ENCODE data around the gene RFX7.
A peak's percentile ranks its signal among the peaks of the same experiment; 100 is the strongest.
"Not testable (repeated sequence)": the region's sequence is repeated elsewhere in the genome, so short reads cannot be mapped to it uniquely, and the experiment has no call there.

RFX7 gene

DNA sequence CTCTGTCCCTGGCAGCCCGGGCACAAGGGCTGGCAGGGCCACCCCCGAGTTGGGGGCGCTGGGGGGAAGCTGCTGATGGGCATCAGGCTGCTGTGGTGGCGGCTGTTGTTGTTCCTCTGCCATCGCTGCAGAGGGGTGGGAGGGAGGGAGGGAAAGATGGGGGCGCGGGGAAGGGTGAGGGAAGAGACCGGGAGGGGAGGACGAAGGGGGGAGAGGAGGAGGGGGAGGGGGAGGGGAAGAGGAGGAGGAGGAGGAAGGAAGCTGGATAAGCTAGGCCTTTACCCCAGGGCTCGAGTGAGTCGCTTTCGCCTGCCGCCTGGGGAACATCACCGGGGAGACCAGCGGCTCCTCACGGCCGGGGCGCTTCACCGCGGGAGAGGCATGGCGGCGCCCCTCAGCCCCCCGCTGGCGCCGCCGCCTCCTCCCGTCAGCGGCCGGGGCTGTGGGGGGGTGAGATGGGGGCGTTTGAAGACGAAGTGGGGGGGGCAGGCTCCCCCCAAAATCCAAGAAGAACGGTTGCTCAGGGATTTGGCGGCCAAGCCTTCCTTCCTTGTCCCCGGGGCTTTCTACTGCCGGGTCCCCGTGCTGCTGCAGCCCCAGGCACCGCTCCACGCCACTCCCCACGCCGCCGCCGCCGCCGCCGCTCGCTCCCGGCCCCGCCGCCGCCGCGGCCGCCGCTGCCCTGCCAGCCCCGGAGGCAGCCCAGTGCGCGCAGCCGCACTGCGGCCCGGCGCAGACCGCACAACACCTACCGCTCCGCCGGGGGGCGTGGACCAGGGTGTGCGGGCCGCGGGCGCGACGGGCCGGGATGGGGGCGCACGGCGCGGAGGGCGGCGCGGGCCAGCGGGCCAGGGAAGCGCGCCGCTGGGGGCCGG is at the start of gene RFX7:
Gene RFX7, minus strand, starts transcription at position 717 of the 875 bp plus-strand sequence. Its CDS starts 594 bp downstream, at position 123.
- DNase-seq = peak; percentile 76

DNA sequence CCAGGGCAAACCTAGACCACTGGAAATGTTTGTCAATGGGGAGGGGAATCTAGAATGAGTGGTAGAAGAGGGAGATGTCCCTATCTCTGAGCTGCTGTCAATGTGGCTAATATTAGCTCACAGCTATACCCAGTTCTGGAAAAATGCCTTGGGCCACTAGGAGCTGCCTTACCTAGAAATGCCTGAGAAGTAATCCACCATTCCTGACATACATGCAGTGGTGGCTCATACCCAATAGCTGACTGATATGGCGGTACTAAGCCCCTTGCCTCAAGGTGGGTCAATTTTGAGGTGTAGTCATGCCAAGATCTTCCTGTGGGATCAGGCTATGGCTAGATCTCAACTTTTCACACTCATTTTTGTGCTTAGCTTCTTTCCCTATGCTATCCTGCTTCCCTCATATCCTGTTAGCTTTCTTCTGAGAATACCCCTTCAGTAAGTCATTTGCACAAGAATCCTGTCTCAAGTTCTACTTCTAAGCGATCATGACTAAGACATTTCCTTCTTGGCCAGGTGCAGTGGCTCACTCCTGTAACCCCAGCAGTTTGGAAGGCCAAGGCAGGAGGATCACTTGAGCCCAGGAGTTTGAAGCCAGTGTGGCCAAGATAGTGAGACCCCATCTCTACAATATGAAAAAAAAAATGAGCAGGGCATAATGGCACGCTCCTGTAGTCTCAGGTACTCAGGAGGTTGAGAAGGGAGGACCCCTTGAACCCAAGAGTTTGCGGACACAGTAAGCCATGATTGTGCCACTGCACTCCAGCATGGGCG is 49.1 kb upstream of the RFX7 start:
- no peak for DNase-seq

DNA sequence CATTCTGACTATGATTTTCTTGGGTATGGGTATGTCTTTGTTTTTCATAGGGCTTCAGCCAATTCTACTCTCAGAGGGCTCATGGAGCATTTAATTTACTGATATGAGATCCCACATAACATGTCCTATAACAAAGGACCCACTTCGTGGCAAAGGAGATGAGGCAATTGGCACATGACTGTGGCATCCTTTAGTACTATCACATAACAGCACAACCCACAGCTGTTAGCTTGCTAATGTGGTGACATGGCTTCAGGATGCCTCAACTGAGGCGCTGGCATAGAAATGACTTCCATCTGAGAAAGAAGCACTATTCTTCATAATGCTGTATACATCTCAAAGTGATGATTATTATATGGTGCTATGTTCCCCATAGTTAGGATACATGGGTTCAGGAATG is 48.1 kb upstream of the RFX7 start:
- DNase-seq = no peak

GRCh38 chr15:56286213-56286612 is 42.5 kb upstream of the RFX7 start:
- DNase-seq = no peak

DNA sequence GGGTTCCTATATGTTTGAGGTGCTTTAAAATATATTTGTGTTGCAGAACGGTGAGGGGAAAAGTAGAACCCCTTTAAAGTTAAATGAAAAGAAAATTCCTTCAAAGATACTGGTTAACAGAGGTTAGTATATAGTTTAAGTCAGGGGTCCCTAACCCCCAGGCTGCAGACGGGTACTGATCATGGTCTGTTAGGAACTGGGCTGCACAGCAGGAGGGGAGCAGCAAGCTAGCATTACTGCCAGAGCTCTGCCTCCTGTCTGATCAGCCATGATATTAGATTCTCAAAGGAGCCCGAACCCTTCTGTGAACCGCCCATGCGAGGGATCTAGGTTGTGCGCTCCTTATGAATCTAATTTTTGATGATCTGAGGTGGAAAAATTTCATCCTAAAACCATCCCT is 37.5 kb upstream of the RFX7 start:
- DNase-seq = no peak

DNA sequence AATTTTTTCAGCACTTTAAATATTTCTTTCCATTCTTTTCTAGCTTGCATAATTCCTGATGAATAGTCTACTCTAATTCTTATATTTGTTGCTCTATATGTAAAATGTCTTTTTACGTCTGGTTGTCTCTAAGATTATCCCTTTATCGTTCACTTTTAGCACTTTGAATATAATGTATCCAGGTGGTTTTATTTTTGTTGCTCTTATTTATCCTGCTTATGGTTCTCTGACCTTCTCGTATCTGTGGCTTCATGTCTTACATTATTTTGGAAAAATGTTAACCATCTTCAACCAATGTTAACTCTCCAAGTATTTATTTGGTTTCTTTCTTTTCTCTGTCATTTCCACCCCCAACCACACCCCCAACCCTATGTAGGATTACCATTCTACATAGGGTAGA is 30.0 kb upstream of the RFX7 start:
- no peak for DNase-seq

DNA sequence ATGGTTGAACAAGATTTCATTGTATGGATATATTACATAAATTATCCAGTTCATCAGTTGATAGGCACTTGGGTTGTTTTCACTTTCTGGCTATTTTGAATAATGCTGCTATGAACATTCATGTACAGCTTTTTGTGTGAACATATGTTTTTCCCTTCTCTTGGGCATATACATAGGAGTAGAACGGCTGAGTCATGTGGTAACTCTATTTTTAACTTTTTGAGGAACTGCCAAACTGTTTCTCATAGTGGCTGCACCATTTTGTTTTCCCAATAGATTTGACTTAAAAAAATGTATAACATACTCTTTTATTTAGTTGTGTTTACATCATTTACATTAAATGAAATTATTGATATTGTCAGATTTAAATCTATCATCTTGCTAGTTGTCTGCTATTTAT is 28.8 kb upstream of the RFX7 start:
- peak; percentile 35 for DNase-seq

- DNase-seq = not testable (repeated sequence)
These were observed 22.8 kb upstream of the RFX7 start for GRCh38 chr15:56266465-56266864.

- DNase-seq = no peak
These were observed 18.3 kb upstream of the RFX7 start for GRCh38 chr15:56261854-56262509.

- DNase-seq = not testable (repeated sequence)
These were observed 13.6 kb upstream of the RFX7 start for GRCh38 chr15:56257306-56257705.

DNA sequence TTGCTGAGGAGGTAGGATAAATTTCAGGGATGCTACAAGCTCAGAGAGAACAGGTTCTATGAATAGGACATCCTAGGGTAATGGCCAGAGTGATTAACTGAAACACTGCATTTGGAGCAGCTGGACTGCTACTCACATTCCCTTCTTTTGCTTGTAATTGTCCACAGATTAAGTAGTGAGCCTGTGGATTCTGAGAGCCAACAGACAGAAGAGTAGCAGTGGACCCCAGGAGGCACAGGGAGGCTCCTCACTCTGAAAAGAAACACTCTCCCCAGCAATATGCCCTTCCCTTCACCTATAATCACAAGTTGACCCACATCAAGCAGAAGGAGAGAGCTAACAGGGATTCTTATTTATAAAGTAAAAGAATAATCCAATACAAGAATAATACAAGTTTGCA is 10.6 kb upstream of the RFX7 start:
- no peak for DNase-seq

DNA sequence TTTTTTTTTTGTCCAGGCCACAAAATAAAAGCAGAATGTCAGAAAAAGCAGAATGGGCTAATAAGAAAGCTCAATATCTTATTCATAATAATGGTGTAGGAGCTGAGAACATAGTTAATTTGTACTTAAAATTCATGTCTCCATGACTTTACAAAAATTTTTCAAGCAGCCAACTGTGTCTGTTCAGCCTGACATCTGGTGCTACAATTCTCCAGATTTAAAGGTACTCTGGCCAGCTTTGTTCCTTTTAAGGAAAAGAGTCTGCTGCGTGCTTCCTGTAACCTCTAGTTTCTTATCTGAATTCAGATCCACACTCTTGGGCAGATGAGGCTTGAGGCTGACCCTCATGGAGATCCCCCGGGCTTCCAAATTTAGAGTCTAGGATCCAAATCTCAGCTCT is 8.7 kb upstream of the RFX7 start:
- DNase-seq = no peak

DNA sequence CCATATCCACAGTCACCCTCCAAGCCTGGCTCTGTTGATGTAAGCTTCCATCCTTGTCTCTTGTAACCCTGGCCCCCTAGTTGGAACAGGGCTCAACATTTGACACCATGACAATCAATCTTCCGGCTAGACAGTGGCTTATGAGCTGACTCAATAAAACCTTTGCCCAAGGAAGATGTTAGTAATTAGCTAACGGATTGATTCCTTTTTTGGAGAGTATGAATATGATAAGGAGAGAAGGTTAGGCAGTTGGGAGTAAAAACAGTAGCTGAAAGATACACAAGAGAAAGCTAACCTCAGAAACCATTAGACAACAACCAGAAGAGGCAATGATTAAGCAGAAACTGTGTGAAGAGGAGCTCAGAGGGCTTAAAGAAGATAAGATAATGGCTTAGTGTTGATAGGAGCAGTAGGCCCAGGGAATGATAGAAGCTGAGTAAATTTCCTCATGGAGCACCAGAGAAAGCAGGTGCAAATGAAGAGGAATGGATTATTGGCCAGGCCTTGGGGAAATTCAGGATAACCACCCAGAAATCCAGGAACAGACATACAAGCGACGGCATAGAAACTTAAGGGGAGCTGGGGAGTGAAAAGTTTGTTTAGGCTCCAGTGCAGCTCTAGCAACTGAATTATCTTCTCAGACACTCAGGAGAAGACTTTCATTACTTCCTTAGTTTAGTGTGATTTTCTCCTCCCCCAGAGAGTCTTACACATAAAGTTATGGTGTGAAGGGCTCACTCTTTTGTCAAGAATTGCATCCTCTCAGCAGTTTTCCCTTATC is 7.8 kb upstream of the RFX7 start:
- DNase-seq = no peak

GRCh38 chr15:56250626-56251025 is 6.9 kb upstream of the RFX7 start:
- DNase-seq = no peak

GRCh38 chr15:56249092-56249491 is 5.4 kb upstream of the RFX7 start:
- DNase-seq = peak; percentile 75

- DNase-seq = no peak
These were observed 4.8 kb upstream of the RFX7 start for GRCh38 chr15:56248311-56248992.

DNA sequence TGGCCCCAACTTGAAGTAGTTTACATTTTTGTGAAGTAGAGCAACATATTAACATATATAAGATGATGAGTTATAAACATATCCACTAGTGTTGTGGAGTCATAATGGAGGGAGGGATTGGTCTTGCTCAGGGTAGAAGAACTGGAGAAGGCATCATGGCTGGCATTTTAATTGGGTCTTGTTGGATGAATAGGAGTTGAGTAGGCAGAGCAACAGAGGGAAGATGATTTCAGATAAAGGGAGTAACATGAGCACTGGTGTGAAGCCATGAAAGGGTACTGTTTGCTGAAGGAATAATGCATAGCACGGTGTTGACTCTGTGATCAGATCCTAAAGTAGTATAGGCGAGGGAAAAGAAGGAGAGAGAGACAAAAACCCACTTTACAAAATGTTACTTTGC is 3.6 kb upstream of the RFX7 start:
- DNase-seq = no peak

GRCh38 chr15:56245871-56246814 is 2.5 kb upstream of the RFX7 start:
- peak; percentile 87 for DNase-seq

GRCh38 chr15:56244811-56245576 is 1.3 kb upstream of the RFX7 start:
- no peak for DNase-seq
